Thyroid gland (tissue), 4 donors: Measurements from ENCODE around the gene FAM210A.

ENCODE experiments used
- CTCF ChIP-seq, 6 experiments: fragments of 200-600 bp in 3 of 6; fragments of 450-650 bp in 3 of 6; sonication (generic) in 3 of 6; IDR thresholded peaks; one replicate each; pipeline ENCODE4 v1.5.1; 2016 to 2019; ENCODE audit warnings: antibody characterized with exemption in 6 of 6, mild to moderate bottlenecking in 2 of 6, inconsistent platforms in 1 of 6, moderate library complexity in 1 of 6
- POLR2A ChIP-seq, 2 donors: fragments of 450-650 bp; IDR thresholded peaks; one replicate each; pipeline ENCODE4 v1.6.1; 2017; ENCODE audit warnings: antibody characterized with exemption in 2 of 2, mild to moderate bottlenecking in 2 of 2, moderate library complexity in 1 of 2

GRCh38 chr18:13616041-13616440, 110.3 kb downstream of the FAM210A start:
- TF ChIP-seq CTCF (IDR thresholded peaks at IDR 0.05) (no peak), POLR2A (IDR thresholded peaks at IDR 0.05) (no peak)
